SK-N-SH (cell line): Measurements from ENCODE around the gene DGUOK. TPM values are rescaled to one million over a fixed set of nuclear protein-coding genes. Genes with fewer than 3 reads are reported as not detected.

Experiments used
- CTCF ChIA-PET: fragments of 300-600, 350-600 bp; formaldehyde crosslinking; extraction: SDS; loops from one replicate; lab custom pipeline; 2021; lab: Yijun Ruan, JAX
- POLR2A ChIA-PET: fragments of 350-600 bp; sonication (Branson Sonifier 250); formaldehyde crosslinking; extraction: SDS; loops from one replicate; lab custom pipeline; 2020; ENCODE audit warnings: antibody characterized with exemption, inconsistent platforms; lab: Yijun Ruan, JAX
- DNase-seq: peaks from one replicate; pipeline ENCODE4 v3.0.0; 2012
- H2AFZ ChIP-seq: fragments of 200-600 bp; sonication (generic); 2 replicates; pipeline ENCODE4 v1.8.1; 2016; ENCODE audit warnings: antibody characterized with exemption, mild to moderate bottlenecking, low read depth
- H3F3A ChIP-seq: fragments of 200-600 bp; sonication (generic); replicated peaks from 2 replicates; pipeline ENCODE3; 2016; ENCODE audit warnings: antibody characterized with exemption, mild to moderate bottlenecking; ENCODE audit not compliant: insufficient read depth
- H3K27ac ChIP-seq, 2 experiments: fragments of 200-500 bp in 1 of 2; fragments of 200-600 bp in 1 of 2; sonication (Bioruptor generic) in 1 of 2; sonication (generic), shearing (Covaris generic) in 1 of 2; 2 replicates each; pipeline versions ENCODE4 v1.5.1 to v1.6.1; 2014 to 2016; ENCODE audit warnings: low read depth in 2 of 2, inconsistent platforms in 1 of 2, low read length in 1 of 2, mild to moderate bottlenecking in 1 of 2, mixed read lengths in 1 of 2
- H3K27me3 ChIP-seq: fragments of 200-600 bp; sonication (generic), shearing (Covaris generic); 2 replicates; pipeline ENCODE4 v1.6.1; 2016; ENCODE audit warnings: mixed run types; ENCODE audit not compliant: insufficient read depth
- H3K36me3 ChIP-seq, 2 experiments: fragments of 200-500 bp in 1 of 2; fragments of 200-600 bp in 1 of 2; sonication (Bioruptor generic) in 1 of 2; sonication (generic) in 1 of 2; replicated peaks in 1 of 2; 2 replicates each; pipeline versions ENCODE3 to v1.5.1; 2014 to 2016; ENCODE audit warnings: low read length in 1 of 2, mild to moderate bottlenecking in 1 of 2; ENCODE audit not compliant: insufficient read depth in 2 of 2, control insufficient read depth in 1 of 2
- H3K4me1 ChIP-seq, 2 experiments: fragments of 200-500 bp in 1 of 2; fragments of 200-600 bp in 1 of 2; sonication (Bioruptor generic) in 1 of 2; sonication (generic), shearing (Covaris generic) in 1 of 2; 2 replicates each; pipeline versions ENCODE4 v1.5.1 to v1.6.1; 2014 to 2016; ENCODE audit warnings: low read depth in 1 of 2, low read length in 1 of 2, mixed run types in 1 of 2; ENCODE audit not compliant: insufficient read depth in 2 of 2, control insufficient read depth in 1 of 2
- H3K4me2 ChIP-seq: fragments of 200-600 bp; sonication (generic), shearing (Covaris generic); 2 replicates; pipeline ENCODE4 v1.6.1; 2017; ENCODE audit warnings: mixed run types
- H3K4me3 ChIP-seq, 2 experiments: fragments of 200-500 bp in 1 of 2; fragments of 200-600 bp in 1 of 2; sonication (Bioruptor generic) in 1 of 2; sonication (generic), shearing (Covaris generic) in 1 of 2; 2 replicates each; pipeline versions ENCODE4 v1.5.1 to v1.8.1; 2014 to 2016; ENCODE audit warnings: low read depth in 2 of 2, inconsistent platforms in 1 of 2, low read length in 1 of 2, mild to moderate bottlenecking in 1 of 2, mixed read lengths in 1 of 2, moderate library complexity in 1 of 2
- H3K79me2 ChIP-seq: fragments of 200-600 bp; sonication (generic); 2 replicates; pipeline ENCODE4 v1.8.1; 2017; ENCODE audit warnings: mild to moderate bottlenecking; ENCODE audit not compliant: insufficient read depth
- H3K9ac ChIP-seq: fragments of 200-600 bp; sonication (generic); 2 replicates; pipeline ENCODE4 v1.6.1; 2017; ENCODE audit warnings: mixed run types
- H3K9me2 ChIP-seq: fragments of 200-600 bp; sonication (generic); 2 replicates; pipeline ENCODE4 v1.6.1; 2017; ENCODE audit warnings: mixed run types
- H3K9me3 ChIP-seq: fragments of 200-600 bp; sonication (generic); 2 replicates; pipeline ENCODE4 v1.6.1; 2017; ENCODE audit warnings: mixed run types, mild to moderate bottlenecking, moderate library complexity
- H4K20me1 ChIP-seq: fragments of 200-600 bp; sonication (generic); 2 replicates; pipeline ENCODE4 v1.6.1; 2017; ENCODE audit warnings: mild to moderate bottlenecking, mixed run types; ENCODE audit not compliant: insufficient read depth
- FOSL2 ChIP-seq: IDR thresholded peaks from 2 replicates; pipeline ENCODE4 v1.4.0; 2012; ENCODE audit warnings: low read depth, mild to moderate bottlenecking, moderate library complexity, borderline replicate concordance
- IRF3 ChIP-seq: fragments of 150-350 bp; IDR thresholded peaks from 2 replicates; pipeline ENCODE4 v1.6.1; 2016; ENCODE audit warnings: mild to moderate bottlenecking, low read depth, low read length
- JUND ChIP-seq: IDR thresholded peaks from 2 replicates; pipeline ENCODE4 v1.4.0; 2012
- MEF2A ChIP-seq: IDR thresholded peaks from 2 replicates; pipeline ENCODE4 v1.4.0; 2012; ENCODE audit warnings: low read depth, borderline replicate concordance
- MXI1 ChIP-seq: IDR thresholded peaks from 2 replicates; pipeline ENCODE4 v1.6.1; 2012; ENCODE audit warnings: mild to moderate bottlenecking, low read depth, low read length, improper control_type of control experiment
- RAD21 ChIP-seq: IDR thresholded peaks from 2 replicates; pipeline ENCODE4 v1.6.1; 2012; ENCODE audit warnings: mild to moderate bottlenecking, low read length
- RCOR1 ChIP-seq: fragments of 150-350 bp; IDR thresholded peaks from 2 replicates; pipeline ENCODE4 v1.6.1; 2017; ENCODE audit warnings: antibody characterized with exemption, low read length
- RFX5 ChIP-seq: IDR thresholded peaks from 2 replicates; pipeline ENCODE4 v1.6.1; 2012; ENCODE audit warnings: mild to moderate bottlenecking, improper control_type of control experiment, low read length
- RXRA ChIP-seq: IDR thresholded peaks from 2 replicates; pipeline ENCODE4 v1.4.0; 2012; ENCODE audit warnings: low read depth, mild to moderate bottlenecking, borderline replicate concordance
- SIN3A ChIP-seq: IDR thresholded peaks from 2 replicates; pipeline ENCODE4 v1.6.1; 2012; ENCODE audit warnings: low read depth, mild to moderate bottlenecking, low read length, moderate library complexity, borderline replicate concordance
- SMC3 ChIP-seq: IDR thresholded peaks from 2 replicates; pipeline ENCODE4 v1.6.1; 2012; ENCODE audit warnings: low read depth, low read length, improper control_type of control experiment
- TEAD4 ChIP-seq: IDR thresholded peaks from 2 replicates; pipeline ENCODE4 v1.4.0; 2012; ENCODE audit warnings: mild to moderate bottlenecking, borderline replicate concordance; ENCODE audit not compliant: insufficient read depth
- USF1 ChIP-seq: IDR thresholded peaks from 2 replicates; pipeline ENCODE4 v1.4.0; 2012; ENCODE audit warnings: low read depth, borderline replicate concordance
- ZBTB33 ChIP-seq: IDR thresholded peaks from 2 replicates; pipeline ENCODE4 v1.4.0; 2012; ENCODE audit warnings: low read depth, borderline replicate concordance
- WGBS: methylation state at CpG from one replicate; pipeline ENCODE4 v1.1.6; 2017; ENCODE audit warnings: low lambda C conversion rate; 5-methylcytosine and 5-hydroxymethylcytosine counted together
- polyA plus RNA-seq, 3 experiments: library from polyadenylated mRNA; depleted of rRNA; stranded (reverse); fragments of >200 nt; gene quantifications; 2 replicates each; pipeline ENCODE4 v1.2.3, GENCODE V29; 2012
- TF ChIP-seq, protein P1 (sequence below): fragments of 200-600 bp; sonication (generic); IDR thresholded peaks from 2 replicates; pipeline ENCODE4 v1.6.1; 2017; ENCODE audit warnings: antibody characterized with exemption, mild to moderate bottlenecking, moderate library complexity
- TF ChIP-seq, protein P2 (sequence below): IDR thresholded peaks from 2 replicates; pipeline ENCODE4 v1.6.1; 2012; ENCODE audit warnings: mild to moderate bottlenecking, low read depth, low read length, moderate library complexity

Gene DGUOK
- polyA plus RNA-seq, 1 of the 3 experiments (the other 2 are of a cell fraction) = 122 TPM

GRCh38 chr2:73927344-73927743, 664 bp downstream of the DGUOK start:
- TF ChIP-seq SIN3A = 0 out of 2 replicates have a peak, but pooled peaks have one; percentile 4
- TF ChIP-seq IRF3 = no peak
- TF ChIP-seq RFX5 = no peak
- TF ChIP-seq MEF2A = no peak
- TF ChIP-seq, protein P1, sequence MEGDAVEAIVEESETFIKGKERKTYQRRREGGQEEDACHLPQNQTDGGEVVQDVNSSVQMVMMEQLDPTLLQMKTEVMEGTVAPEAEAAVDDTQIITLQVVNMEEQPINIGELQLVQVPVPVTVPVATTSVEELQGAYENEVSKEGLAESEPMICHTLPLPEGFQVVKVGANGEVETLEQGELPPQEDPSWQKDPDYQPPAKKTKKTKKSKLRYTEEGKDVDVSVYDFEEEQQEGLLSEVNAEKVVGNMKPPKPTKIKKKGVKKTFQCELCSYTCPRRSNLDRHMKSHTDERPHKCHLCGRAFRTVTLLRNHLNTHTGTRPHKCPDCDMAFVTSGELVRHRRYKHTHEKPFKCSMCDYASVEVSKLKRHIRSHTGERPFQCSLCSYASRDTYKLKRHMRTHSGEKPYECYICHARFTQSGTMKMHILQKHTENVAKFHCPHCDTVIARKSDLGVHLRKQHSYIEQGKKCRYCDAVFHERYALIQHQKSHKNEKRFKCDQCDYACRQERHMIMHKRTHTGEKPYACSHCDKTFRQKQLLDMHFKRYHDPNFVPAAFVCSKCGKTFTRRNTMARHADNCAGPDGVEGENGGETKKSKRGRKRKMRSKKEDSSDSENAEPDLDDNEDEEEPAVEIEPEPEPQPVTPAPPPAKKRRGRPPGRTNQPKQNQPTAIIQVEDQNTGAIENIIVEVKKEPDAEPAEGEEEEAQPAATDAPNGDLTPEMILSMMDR = no peak
- no peak for TF ChIP-seq MXI1
- TF ChIP-seq, protein P2, sequence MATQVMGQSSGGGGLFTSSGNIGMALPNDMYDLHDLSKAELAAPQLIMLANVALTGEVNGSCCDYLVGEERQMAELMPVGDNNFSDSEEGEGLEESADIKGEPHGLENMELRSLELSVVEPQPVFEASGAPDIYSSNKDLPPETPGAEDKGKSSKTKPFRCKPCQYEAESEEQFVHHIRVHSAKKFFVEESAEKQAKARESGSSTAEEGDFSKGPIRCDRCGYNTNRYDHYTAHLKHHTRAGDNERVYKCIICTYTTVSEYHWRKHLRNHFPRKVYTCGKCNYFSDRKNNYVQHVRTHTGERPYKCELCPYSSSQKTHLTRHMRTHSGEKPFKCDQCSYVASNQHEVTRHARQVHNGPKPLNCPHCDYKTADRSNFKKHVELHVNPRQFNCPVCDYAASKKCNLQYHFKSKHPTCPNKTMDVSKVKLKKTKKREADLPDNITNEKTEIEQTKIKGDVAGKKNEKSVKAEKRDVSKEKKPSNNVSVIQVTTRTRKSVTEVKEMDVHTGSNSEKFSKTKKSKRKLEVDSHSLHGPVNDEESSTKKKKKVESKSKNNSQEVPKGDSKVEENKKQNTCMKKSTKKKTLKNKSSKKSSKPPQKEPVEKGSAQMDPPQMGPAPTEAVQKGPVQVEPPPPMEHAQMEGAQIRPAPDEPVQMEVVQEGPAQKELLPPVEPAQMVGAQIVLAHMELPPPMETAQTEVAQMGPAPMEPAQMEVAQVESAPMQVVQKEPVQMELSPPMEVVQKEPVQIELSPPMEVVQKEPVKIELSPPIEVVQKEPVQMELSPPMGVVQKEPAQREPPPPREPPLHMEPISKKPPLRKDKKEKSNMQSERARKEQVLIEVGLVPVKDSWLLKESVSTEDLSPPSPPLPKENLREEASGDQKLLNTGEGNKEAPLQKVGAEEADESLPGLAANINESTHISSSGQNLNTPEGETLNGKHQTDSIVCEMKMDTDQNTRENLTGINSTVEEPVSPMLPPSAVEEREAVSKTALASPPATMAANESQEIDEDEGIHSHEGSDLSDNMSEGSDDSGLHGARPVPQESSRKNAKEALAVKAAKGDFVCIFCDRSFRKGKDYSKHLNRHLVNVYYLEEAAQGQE = no peak
- H3F3A ChIP-seq = peaks cover 11% of the 10 kb centered on the region
- peak overlapping the region; percentile 77 for H3K4me2 ChIP-seq
- ChIA-PET CTCF (no interaction called here), POLR2A (interaction anchor here (0.6 to 1.8 kb wide), 7 partner anchors 10 to 251 kb away, joined by 3 to 7 read pairs (median 4); partner anchors contain the start of genes MOB1A and STAMBP)
- no peaks in the 10 kb centered on the region for H3K27me3 ChIP-seq
- H3K79me2 ChIP-seq = peaks cover 53% of the 10 kb centered on the region
- peak overlapping the region; percentile 88 to 94 for H3K27ac ChIP-seq
- under 1% methylated on average over 6 of the region's 6 CpGs for WGBS
- H3K9me3 ChIP-seq = no peaks in the 10 kb centered on the region
- peak overlapping the region; percentile 76 to 87 for H3K4me3 ChIP-seq
- peaks cover 40% of the 10 kb centered on the region for H4K20me1 ChIP-seq
- no peak overlapping the region for H2AFZ ChIP-seq
- peaks cover 3 to 10% of the 10 kb centered on the region in 2 experiments for H3K36me3 ChIP-seq
- no peaks in the 10 kb centered on the region for H3K9me2 ChIP-seq
- no peak for DNase-seq
- peaks cover 17 to 18% of the 10 kb centered on the region in 2 experiments; a peak in 3 of 4 replicates for H3K4me1 ChIP-seq
- H3K9ac ChIP-seq = peak overlapping the region; percentile 98

- Histone ChIP-seq H3K27me3 (no peaks in the 10 kb centered on the region), H3K36me3 (peaks cover 18 to 19% of the 10 kb centered on the region in 2 experiments), H3K9me3 (no peaks in the 10 kb centered on the region), H2AFZ (no peak overlapping the region), H3K4me3 (peak overlapping the region in 1 of 2 experiments; percentile 14; a peak in 1 of 4 replicates), H3F3A (peaks cover 11% of the 10 kb centered on the region), H3K79me2 (peaks cover 69% of the 10 kb centered on the region), H3K27ac (no peak overlapping the region), H3K9ac (no peak overlapping the region), H3K4me1 (peaks cover 18 to 23% of the 10 kb centered on the region in 2 experiments; a peak in 3 of 4 replicates), H4K20me1 (peaks cover 56% of the 10 kb centered on the region), H3K4me2 (peak overlapping the region; percentile 77), H3K9me2 (no peaks in the 10 kb centered on the region)
- POLR2A ChIA-PET = no interaction called here
- DNase-seq = no peak
- CTCF ChIA-PET = no interaction called here
- WGBS = 96% methylated on average over 2 of the region's 2 CpGs
- TF ChIP-seq SMC3 = no peak
- no peak for TF ChIP-seq FOSL2
- no peak for TF ChIP-seq JUND
- TF ChIP-seq RAD21 = no peak
- TF ChIP-seq RCOR1 = no peak
- no peak for TF ChIP-seq ZBTB33
- TF ChIP-seq USF1 = no peak
- TF ChIP-seq RXRA = no peak
- no peak for TF ChIP-seq TEAD4
These were observed 2.3 kb downstream of the DGUOK start for GRCh38 chr2:73928963-73929347.
